HG02840 (cell line): Measurements from ENCODE around the gene AGBL1.

Source experiments
- ATAC-seq: cut with Tn5 transposase; IDR thresholded peaks from one replicate; pipeline ENCODE4 v1.9.1; 2021; ENCODE audit warnings: mild to moderate bottlenecking, moderate library complexity, moderate number of reproducible peaks; ENCODE audit not compliant: unreplicated experiment, low FRiP score

AGBL1 gene

DNA sequence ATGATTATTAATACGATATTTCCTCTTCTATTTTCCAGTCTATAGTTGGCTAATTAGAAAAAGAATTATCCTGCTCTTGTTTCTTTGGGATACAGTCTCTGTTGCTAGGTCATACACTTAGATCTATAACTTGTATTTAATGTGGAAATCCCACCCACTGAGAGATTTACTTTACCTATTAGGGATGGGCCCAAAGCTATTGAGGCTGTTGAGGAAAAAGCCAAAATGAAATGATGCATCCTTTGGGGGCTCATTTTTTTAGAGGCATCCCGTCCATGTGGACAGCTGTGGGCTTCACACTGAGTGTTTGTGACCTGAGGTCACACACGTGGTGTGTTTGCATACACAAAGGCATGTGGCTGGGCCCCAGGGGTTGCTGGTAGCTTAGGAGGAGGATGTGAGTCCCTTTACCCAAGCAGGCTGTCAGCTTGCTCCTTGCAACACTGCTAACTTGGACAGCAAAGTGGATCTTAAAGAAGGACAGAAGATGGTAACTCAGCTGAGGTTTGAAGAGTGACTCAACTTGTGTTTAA, 477.4 kb downstream of the AGBL1 start:
- ATAC-seq, result no peak

DNA sequence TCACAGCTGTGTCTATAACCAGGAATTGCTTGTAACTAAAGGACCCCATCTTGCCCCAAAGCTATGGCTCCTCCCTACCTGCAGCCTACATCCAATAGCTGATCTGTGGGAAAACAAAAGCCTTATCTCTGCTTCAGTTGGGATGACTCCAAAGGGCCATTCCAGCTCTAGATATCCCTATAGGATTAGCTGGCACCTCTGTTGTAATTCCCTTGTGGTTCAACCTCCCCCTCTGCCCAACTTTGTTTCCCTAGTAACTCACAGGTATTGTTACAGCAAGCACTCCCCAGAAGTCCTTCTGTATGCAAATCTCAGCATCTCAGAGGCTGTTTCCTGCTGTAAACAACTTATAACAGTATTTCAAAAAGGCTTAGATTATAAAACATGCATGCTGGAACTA, 478.6 kb downstream of the AGBL1 start:
- no peak for ATAC-seq

DNA sequence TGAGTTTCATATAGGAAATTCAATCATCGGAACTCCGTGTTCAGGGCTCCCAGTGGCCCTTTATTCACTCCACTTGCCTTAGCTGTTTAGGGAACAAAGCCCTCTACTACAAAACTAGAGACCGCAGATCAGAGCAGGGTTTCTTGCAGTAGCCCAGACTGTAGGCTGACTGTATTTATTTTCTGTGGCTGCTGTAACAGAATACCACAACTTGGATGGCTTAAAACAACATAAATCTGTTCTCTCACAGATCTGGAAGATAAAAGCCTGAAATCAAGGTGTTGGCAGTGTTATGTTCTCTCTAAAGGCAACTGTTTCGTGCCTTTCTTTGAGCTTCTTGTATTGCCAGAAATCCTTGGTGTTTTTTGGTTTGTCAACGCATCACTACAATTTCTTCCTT, 479.0 kb downstream of the AGBL1 start:
- ATAC-seq, result no peak

DNA sequence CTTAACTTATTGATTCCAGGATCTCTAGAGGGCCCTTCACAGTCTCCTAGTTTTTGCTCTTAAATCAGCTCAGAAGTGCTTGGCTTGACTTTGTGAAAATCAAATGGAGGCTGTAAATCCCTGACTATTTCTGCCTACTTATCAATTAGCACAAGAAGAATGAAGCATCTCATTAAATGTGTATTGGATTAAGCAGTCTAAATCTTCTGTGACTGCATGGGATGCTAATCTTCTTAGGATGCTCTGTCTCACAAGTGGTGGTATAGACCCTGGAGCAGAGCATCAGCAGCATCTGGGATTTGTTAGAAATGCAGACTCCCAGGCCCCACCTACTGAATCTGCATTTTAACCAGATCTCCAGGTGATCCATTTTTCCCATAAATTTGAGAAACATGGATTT, 488.7 kb downstream of the AGBL1 start:
- no peak for ATAC-seq

GRCh38 chr15:86570738-86571137, 491.1 kb downstream of the AGBL1 start:
- ATAC-seq, result no peak

DNA sequence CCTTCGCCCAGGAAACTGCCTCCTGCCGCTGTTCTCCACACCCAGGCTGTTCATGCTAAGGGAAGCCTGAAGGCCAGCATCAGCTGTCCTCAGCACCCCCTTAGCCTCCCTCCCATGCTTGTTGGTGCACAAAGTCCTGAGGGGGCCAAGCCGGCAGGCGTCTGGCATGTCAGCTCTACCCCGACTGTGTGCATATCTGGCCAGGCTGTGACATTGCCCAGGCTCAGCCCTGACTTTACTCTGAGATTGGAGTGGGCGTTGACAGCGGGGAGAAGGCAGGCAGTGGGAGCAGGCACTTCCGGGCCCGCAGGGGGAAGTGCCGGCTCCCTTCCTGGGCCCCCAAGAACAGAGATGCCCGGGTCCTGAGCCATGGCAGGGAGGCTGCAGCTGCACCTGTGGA, 492.2 kb downstream of the AGBL1 start:
- no peak for ATAC-seq

- no peak for ATAC-seq
Observed at GRCh38 chr15:86572368-86572841, 492.7 kb downstream of the AGBL1 start.

- ATAC-seq, result no peak
Observed at GRCh38 chr15:86573476-86573875, 493.8 kb downstream of the AGBL1 start.

GRCh38 chr15:86588413-86588812, 508.7 kb downstream of the AGBL1 start:
- no peak for ATAC-seq

GRCh38 chr15:86590461-86590860, 510.8 kb downstream of the AGBL1 start:
- no peak for ATAC-seq

GRCh38 chr15:86591158-86591557, 511.5 kb downstream of the AGBL1 start:
- no peak for ATAC-seq

GRCh38 chr15:86591994-86592735, 512.5 kb downstream of the AGBL1 start:
- ATAC-seq, result no peak

- ATAC-seq, result no peak
Observed at GRCh38 chr15:86595741-86596140, 516.1 kb downstream of the AGBL1 start.

GRCh38 chr15:86603466-86603865, 523.8 kb downstream of the AGBL1 start:
- no peak for ATAC-seq

GRCh38 chr15:86608461-86609205, 529.0 kb downstream of the AGBL1 start:
- no peak for ATAC-seq

DNA sequence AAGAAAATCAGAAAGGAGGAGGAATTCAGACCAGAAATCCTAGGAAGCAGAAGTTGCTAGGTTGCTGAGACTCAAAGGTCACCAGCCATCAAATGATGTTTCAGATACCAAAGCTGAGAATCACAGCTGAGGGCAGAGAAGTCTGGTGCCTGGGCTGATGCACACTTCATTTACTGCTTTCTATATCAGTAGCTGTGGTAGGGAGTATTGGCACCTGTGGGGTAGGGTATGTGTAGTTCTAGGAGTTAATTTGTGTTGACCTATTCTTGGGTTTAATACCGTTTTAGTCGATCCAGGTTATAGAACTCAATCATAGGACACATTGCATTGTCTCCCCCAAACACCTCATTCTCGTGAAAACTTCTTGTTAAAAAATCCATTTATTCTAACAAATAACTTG, 529.6 kb downstream of the AGBL1 start:
- no peak for ATAC-seq

GRCh38 chr15:86610038-86610437, 530.4 kb downstream of the AGBL1 start:
- no peak for ATAC-seq

- no peak for ATAC-seq
Observed at GRCh38 chr15:86611417-86612040, 531.9 kb downstream of the AGBL1 start.

DNA sequence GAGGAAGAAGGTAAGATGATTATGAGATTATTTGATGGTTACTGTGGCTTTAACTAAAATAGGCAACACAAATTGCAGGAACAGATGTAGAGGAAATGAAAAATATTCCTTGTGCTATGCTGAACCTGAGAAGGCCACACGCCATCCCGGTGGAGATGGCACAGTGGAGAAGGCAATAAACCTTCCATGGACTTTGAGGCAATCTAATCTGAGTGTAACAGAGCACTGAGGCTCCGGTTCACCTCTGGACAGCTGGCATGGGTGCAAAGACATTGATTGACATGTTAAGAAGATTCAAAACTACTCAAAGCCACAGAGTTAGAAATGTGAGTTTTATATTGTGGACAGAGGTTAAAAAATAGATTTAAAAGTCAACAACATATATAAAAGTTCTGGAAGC, 535.7 kb downstream of the AGBL1 start:
- no peak for ATAC-seq

DNA sequence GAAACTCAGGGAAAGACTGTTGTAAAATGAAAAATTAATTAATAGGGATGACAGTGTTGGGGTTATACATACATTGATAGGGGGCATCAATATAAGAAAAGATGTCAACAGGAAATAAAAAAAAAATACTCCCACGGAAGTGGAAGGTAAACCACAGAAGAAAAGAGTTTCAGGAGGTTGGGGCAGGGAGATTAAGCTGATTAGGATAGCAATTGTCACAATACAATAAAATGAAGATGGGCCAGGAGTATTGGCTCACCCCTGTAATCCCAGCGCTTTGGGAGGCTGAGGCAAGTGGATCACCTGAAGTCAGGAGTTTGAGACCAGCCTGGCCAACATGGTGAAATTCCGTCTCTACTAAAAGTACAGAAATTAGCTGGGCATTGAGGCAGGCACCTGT, 536.1 kb downstream of the AGBL1 start:
- ATAC-seq, result no peak

DNA sequence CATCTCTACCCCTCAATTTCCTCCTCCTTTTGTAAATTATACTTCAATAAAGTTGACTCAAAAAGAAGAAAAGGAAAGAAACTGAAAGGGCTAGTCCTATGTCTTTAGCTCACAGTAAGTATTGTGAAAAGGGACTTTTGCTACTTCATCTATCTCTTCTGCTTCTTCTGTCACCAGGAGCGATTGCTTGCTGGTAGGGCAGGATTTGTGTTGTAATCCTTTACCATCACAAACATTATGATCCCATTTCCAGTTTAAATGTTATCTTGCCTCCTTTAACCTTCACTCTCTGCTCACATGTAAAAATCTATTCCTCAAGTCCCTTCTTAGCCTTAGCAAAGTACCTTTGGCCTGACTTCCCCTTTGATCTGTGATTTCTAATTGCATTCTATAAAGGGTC, 537.1 kb downstream of the AGBL1 start:
- ATAC-seq, result no peak
